Peyer's patch (tissue), 4 donors: ENCODE data around the gene RNF157.

Source experiments
- POLR2A ChIP-seq, 2 donors: fragments of 450-650 bp; IDR thresholded peaks; one replicate each; pipeline ENCODE4 v1.5.1; 2017; ENCODE audit warnings: antibody characterized with exemption in 2 of 2, mild to moderate bottlenecking in 2 of 2, moderate library complexity in 2 of 2
- TF ChIP-seq, protein P1 (sequence below), 6 experiments: fragments of 450-650 bp in 4 of 6; fragments of 200-600 bp in 2 of 6; sonication (generic) in 1 of 6; IDR thresholded peaks; one replicate each; pipeline ENCODE4 v1.5.1; 2017 to 2019; ENCODE audit warnings: antibody characterized with exemption in 6 of 6, mild to moderate bottlenecking in 3 of 6, moderate library complexity in 1 of 6

GRCh38 chr17:76166168-76166567 is 74.1 kb downstream of the RNF157 start:
- TF ChIP-seq, protein P1, sequence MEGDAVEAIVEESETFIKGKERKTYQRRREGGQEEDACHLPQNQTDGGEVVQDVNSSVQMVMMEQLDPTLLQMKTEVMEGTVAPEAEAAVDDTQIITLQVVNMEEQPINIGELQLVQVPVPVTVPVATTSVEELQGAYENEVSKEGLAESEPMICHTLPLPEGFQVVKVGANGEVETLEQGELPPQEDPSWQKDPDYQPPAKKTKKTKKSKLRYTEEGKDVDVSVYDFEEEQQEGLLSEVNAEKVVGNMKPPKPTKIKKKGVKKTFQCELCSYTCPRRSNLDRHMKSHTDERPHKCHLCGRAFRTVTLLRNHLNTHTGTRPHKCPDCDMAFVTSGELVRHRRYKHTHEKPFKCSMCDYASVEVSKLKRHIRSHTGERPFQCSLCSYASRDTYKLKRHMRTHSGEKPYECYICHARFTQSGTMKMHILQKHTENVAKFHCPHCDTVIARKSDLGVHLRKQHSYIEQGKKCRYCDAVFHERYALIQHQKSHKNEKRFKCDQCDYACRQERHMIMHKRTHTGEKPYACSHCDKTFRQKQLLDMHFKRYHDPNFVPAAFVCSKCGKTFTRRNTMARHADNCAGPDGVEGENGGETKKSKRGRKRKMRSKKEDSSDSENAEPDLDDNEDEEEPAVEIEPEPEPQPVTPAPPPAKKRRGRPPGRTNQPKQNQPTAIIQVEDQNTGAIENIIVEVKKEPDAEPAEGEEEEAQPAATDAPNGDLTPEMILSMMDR (IDR thresholded peaks at IDR 0.05): no peak
- no peak for TF ChIP-seq POLR2A (IDR thresholded peaks at IDR 0.05)
